GM12873 (cell line): ENCODE measurements around the gene HTR2B.

Source experiments
- CTCF ChIP-seq: IDR thresholded peaks from 2 replicates; pipeline ENCODE4 v1.5.1; 2012; ENCODE audit warnings: low read depth, mild to moderate bottlenecking, moderate library complexity, low read length, control low read depth; ENCODE audit not compliant: insufficient read depth; ENCODE audit errors: missing control alignments

Gene HTR2B

GRCh38 chr2:231058761-231059550, 65.9 kb downstream of the HTR2B start:
- no peak for TF ChIP-seq CTCF
